Naive thymus-derived CD4-positive, alpha-beta T cell (primary cell): ENCODE measurements around the gene AFAP1. TPM values are rescaled to one million over a fixed set of nuclear protein-coding genes. Genes with fewer than 3 reads are reported as not detected.
A peak's percentile ranks its signal among the peaks of the same experiment; 100 is the strongest.

ENCODE experiments used
- ATAC-seq: fragments of 150-1000 bp; cut with Tn5 transposase; 2 replicates; pipeline ENCODE4 v1.10.0; 2021; ENCODE audit warnings: mild to moderate bottlenecking, moderate library complexity
- CTCF ChIA-PET: fragments of 350-600 bp; sonication (Branson Sonifier 250); formaldehyde crosslinking; loops from one replicate; lab custom pipeline; 2021; ENCODE audit warnings: antibody characterized with exemption; lab: Charles Lee
- POLR2A ChIA-PET: fragments of 350-600 bp; sonication (Branson Sonifier 250); formaldehyde crosslinking; loops from one replicate; lab custom pipeline; 2021; ENCODE audit warnings: antibody characterized with exemption, inconsistent platforms; lab: Charles Lee
- DNase-seq, 9 donors: peaks; one replicate each; pipeline versions ENCODE4 v3.0.0 to v3.0.0-alpha.2; 2020 to 2022; ENCODE audit warnings: mixed read lengths in 1 of 9
- H3K27ac ChIP-seq: one replicate; pipeline ENCODE4 v1.7.0; 2013; ENCODE audit warnings: mild to moderate bottlenecking, low read depth, low read length, moderate library complexity
- H3K27me3 ChIP-seq, 2 donors: one replicate each; pipeline ENCODE4 v1.7.0; 2013; ENCODE audit warnings: low read length in 2 of 2, mild to moderate bottlenecking in 2 of 2, moderate library complexity in 2 of 2; ENCODE audit not compliant: control insufficient read depth in 2 of 2, insufficient read depth in 2 of 2
- H3K36me3 ChIP-seq, 3 experiments: 1 replicate in 2 of 3; 2 replicates in 1 of 3; pipeline ENCODE4 v1.7.0; 2013; ENCODE audit warnings: low read length in 3 of 3, mild to moderate bottlenecking in 3 of 3, moderate library complexity in 1 of 3; ENCODE audit not compliant: insufficient read depth in 3 of 3, control insufficient read depth in 2 of 3
- H3K4me1 ChIP-seq, 2 donors: one replicate each; pipeline ENCODE4 v1.7.0; 2013; ENCODE audit warnings: low read length in 2 of 2, mild to moderate bottlenecking in 2 of 2, moderate library complexity in 1 of 2; ENCODE audit not compliant: control insufficient read depth in 2 of 2, insufficient read depth in 2 of 2
- H3K4me3 ChIP-seq: 2 replicates; pipeline ENCODE4 v1.7.0; 2013; ENCODE audit warnings: mild to moderate bottlenecking, low read length
- H3K9me3 ChIP-seq, 3 experiments: 1 replicate in 2 of 3; 2 replicates in 1 of 3; pipeline ENCODE4 v1.7.0; 2013; ENCODE audit warnings: low read length in 3 of 3; ENCODE audit not compliant: control insufficient read depth in 2 of 3
- H3K27ac Mint-ChIP-seq, 9 donors: one replicate each; pipeline ENCODE4 v1.8.0; 2020 to 2022; ENCODE audit warnings: mixed read lengths in 9 of 9, mild to moderate bottlenecking in 8 of 9, moderate library complexity in 5 of 9, inconsistent platforms in 2 of 9
- H3K27me3 Mint-ChIP-seq, 5 donors: one replicate each; pipeline ENCODE4 v1.8.0; 2021 to 2022; ENCODE audit warnings: mixed read lengths in 5 of 5, mild to moderate bottlenecking in 1 of 5
- H3K36me3 Mint-ChIP-seq, 5 donors: one replicate each; pipeline ENCODE4 v1.8.0; 2020 to 2022; ENCODE audit warnings: mixed read lengths in 5 of 5, mild to moderate bottlenecking in 3 of 5, inconsistent platforms in 1 of 5
- H3K4me1 Mint-ChIP-seq, 7 donors: one replicate each; pipeline ENCODE4 v1.8.0; 2020 to 2022; ENCODE audit warnings: mixed read lengths in 7 of 7, mild to moderate bottlenecking in 3 of 7, inconsistent platforms in 1 of 7
- H3K4me3 Mint-ChIP-seq, 10 donors: one replicate each; pipeline ENCODE4 v1.8.0; 2020 to 2022; ENCODE audit warnings: mild to moderate bottlenecking in 10 of 10, mixed read lengths in 10 of 10, moderate library complexity in 6 of 10, inconsistent platforms in 2 of 10
- H3K9me3 Mint-ChIP-seq, 11 donors: one replicate each; pipeline ENCODE4 v1.8.0; 2020 to 2022; ENCODE audit warnings: mixed read lengths in 11 of 11, mild to moderate bottlenecking in 4 of 11, inconsistent platforms in 1 of 11, moderate library complexity in 1 of 11
- intact Hi-C, 2 donors: fragments of 100-400 bp; cut with micrococcal nuclease; formaldehyde crosslinking; loops; one replicate each; pipeline ENCODE4 v1.15.1; 2023
- polyA plus RNA-seq, 2 donors: library from polyadenylated mRNA; unstranded; fragments of 300-500 nt; fragmentation: Illumina TruSeq; gene quantifications; one replicate each; pipeline ENCODE4 v1.2.3, GENCODE V29; 2021
- total RNA-seq, 6 experiments: library from RNA in 5 of 6; stranded (reverse) in 5 of 6; gene quantifications; 1 replicate in 5 of 6; 2 replicates in 1 of 6; pipeline ENCODE4 v1.2.3 and lab custom pipeline; 2021 to 2026

Gene AFAP1
- total and polyA plus RNA-seq, 7 experiments from 2014 or later = 2.2 to 27.2 (median 9.6) TPM

DNA sequence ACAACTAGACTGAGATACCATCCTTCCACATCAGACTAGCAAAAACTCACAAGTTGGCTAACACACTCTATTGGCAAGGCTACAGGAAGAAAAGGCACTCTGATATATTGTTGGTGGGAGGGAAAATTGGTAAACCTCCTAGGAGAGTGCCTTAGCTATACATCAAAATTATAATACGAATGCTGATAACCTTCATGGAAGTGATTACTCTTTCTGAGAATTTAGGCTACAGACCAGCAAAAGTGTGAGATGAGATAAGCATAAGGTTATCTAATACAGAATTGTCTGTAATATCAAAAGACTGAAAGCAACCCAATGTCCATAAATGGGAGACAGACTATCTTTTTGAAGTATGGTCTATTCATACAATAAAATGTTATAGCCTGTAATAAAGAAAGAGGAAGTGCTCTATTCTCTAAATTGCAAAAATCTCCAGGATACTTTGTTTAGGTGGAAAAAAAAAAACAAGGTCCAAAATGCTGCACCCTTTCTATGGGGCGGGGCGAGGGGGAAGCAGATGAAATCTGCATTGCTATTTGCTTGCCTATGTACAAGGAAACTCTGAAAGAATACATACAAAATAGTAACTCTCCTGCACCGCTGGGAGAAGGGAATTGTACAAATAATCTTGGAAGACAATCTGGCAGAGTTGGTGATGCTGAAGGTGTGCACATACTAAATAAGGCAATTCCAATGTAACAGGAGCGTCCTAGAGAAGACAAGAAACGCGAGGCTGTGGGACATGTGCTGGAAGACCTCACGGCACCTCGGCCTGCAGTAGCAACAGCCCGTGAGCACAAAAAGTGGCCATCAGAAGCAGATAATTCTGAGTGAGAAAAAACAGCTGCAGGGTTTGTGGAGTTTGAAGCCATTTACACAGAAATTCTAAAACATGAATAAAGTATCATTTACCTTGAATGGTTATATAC lies 109.7 kb downstream of the AFAP1 start:
- Histone ChIP-seq H3K4me3 (no peak overlapping the region), H3K36me3 (no peaks in the 10 kb centered on the region), H3K9me3 (no peaks in the 10 kb centered on the region), H3K4me1 (peaks cover 14 to 34% of the 10 kb centered on the region in 2 donors), H3K27ac (peak overlapping the region; percentile 53), H3K27me3 (no peaks in the 10 kb centered on the region)
- Mint-ChIP-seq H3K27me3 (no peaks in the 10 kb centered on the region), H3K36me3 (peaks cover 0 to 55% (median 30%) of the 10 kb centered on the region in 5 donors), H3K9me3 (no peaks in the 10 kb centered on the region), H3K27ac (peak overlapping the region in 6 of 9 donors; percentile 12 to 95 (median 91)), H3K4me1 (peaks cover 27 to 67% (median 63%) of the 10 kb centered on the region in 7 donors), H3K4me3 (peak overlapping the region in 2 of 10 donors; percentile 44 to 73)
- ATAC-seq (no peak), DNase-seq (no peak)
- intact Hi-C loops = no loop called here
- ChIA-PET POLR2A (no interaction called here), CTCF (interaction anchor here (0.7 kb wide), 1 partner anchor 26 kb away, joined by 3 read pairs; no protein-coding TSS in a partner anchor)

DNA sequence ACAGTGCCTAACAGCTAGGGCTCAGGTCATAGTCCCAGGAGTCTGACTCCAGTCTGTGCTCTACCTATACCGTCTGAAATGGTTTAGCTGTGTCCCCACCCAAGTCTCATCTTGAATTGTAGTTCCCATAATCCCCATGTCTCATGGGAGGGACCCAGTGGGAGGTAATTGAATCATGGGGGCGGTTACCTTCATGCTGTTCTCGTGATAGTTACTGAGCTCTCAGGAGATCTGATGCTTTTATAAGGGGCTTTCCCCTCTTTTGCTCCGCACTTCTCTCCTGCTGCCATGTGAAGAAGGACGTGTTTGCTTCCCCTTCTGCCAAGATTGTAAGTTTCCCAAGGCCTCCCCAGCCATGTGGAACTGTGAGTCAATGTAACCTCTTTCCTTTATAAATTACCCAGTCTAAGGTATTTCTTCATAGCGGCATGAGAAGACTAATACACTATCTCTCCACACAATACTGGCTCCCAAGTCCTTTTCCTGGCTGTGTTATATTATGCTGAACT lies 110.8 kb downstream of the AFAP1 start:
- H3K36me3 ChIP-seq = no peaks in the 10 kb centered on the region
- H3K4me3 Mint-ChIP-seq = peak overlapping the region in 7 of 10 donors; percentile 10 to 73 (median 55)
- ChIA-PET CTCF (interaction anchor here (0.5 to 1.1 kb wide), 3 partner anchors 15 to 125 kb away, joined by 3 to 4 read pairs (median 3); no protein-coding TSS in a partner anchor), POLR2A (interaction anchor here (0.7 to 0.9 kb wide), 3 partner anchors 15 to 157 kb away, joined by 3 read pairs; no protein-coding TSS in a partner anchor)
- peaks cover 0 to 4% (median 0%) of the 10 kb centered on the region in 5 donors for H3K27me3 Mint-ChIP-seq
- DNase-seq = no peak
- intact Hi-C loops = loop anchor here (1.0 kb wide), 1 partner anchor 26 kb away; no protein-coding TSS in a partner anchor
- ATAC-seq = peak; percentile 26
- peaks cover 29 to 67% (median 63%) of the 10 kb centered on the region in 7 donors for H3K4me1 Mint-ChIP-seq
- no peaks in the 10 kb centered on the region for H3K9me3 Mint-ChIP-seq
- H3K27ac ChIP-seq = peak overlapping the region; percentile 53
- H3K27ac Mint-ChIP-seq = peak overlapping the region in 8 of 9 donors; percentile 28 to 95 (median 90)
- H3K36me3 Mint-ChIP-seq = peaks cover 0 to 55% (median 25%) of the 10 kb centered on the region in 5 donors
- no peaks in the 10 kb centered on the region for H3K9me3 ChIP-seq
- no peaks in the 10 kb centered on the region for H3K27me3 ChIP-seq
- peaks cover 14 to 34% of the 10 kb centered on the region in 2 donors for H3K4me1 ChIP-seq
- no peak overlapping the region for H3K4me3 ChIP-seq

DNA sequence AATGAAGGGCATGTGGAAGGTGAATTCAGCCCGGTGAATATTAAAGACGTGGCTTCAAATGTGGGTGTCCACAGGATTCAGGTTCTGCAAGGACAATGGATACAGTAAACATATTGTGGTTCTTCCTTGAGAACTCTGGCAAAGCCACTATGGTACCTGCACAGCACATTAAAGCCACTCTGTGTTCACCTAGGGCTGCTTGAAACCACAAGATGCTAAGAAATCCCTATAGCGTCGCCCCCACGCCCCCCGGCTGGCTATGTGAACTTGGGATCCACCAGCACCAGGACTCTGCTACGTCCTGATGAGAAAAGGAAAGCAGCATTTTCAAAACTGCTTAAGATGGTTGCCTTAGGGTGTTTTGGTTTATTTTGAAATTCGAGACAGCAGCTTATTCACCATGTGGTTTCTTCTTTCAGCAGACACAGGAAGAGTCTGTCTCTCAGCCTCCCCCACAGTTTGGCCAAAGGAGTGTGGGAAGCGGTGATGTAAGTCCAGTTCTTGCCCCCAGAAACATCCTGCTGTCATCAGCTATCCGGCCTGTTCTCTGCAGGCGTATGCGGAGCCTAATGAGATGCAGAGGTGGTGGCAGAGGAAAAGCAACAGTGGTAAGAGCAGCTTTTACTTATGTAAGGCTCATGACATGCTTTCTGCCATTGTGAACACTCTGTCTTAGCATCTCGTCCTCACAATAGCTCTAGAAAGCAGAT lies 111.5 kb downstream of the AFAP1 start:
- intact Hi-C loops = loop anchor here (1.0 kb wide), 1 partner anchor 27 kb away; no protein-coding TSS in a partner anchor

DNA sequence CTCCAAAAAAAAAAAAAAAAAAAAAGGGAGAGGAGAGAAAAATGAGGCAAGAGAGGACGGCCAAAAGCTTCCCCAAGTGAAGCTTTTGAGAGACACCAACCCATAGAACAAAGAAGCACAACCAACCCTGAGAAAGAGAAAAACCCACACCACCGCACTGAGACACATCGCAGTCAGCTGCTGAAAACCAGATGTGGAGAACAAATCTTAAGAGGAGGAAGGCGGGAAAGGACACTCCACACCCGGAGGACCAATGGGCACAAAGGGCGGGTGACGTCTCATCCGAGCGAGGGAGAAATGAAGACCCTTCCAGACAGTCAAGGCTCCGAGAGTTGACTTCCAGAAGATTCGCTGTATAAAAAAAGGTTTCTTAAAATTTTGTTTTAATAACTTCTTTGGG lies 112.1 kb downstream of the AFAP1 start:
- peaks cover 29 to 64% (median 55%) of the 10 kb centered on the region in 7 donors for H3K4me1 Mint-ChIP-seq
- peak overlapping the region in 7 of 10 donors; percentile 44 to 73 (median 67) for H3K4me3 Mint-ChIP-seq
- H3K27me3 ChIP-seq = no peaks in the 10 kb centered on the region
- ChIA-PET CTCF (interaction anchor here (1.0 kb wide), 1 partner anchor 49 kb away, joined by 3 read pairs; no protein-coding TSS in a partner anchor), POLR2A (no interaction called here)
- peak overlapping the region; percentile 53 for H3K27ac ChIP-seq
- no peak for ATAC-seq
- H3K9me3 Mint-ChIP-seq = no peaks in the 10 kb centered on the region
- peaks cover 0 to 46% (median 22%) of the 10 kb centered on the region in 5 donors for H3K36me3 Mint-ChIP-seq
- DNase-seq = no peak
- intact Hi-C loops = no loop called here
- H3K4me3 ChIP-seq = no peak overlapping the region
- peaks cover 14 to 34% of the 10 kb centered on the region in 2 donors for H3K4me1 ChIP-seq
- H3K27me3 Mint-ChIP-seq = peaks cover 0 to 7% (median 0%) of the 10 kb centered on the region in 5 donors
- H3K27ac Mint-ChIP-seq = peak overlapping the region; percentile 31 to 95 (median 84)
- no peaks in the 10 kb centered on the region for H3K9me3 ChIP-seq
- H3K36me3 ChIP-seq = no peaks in the 10 kb centered on the region

More for the DNA sequence above, 111.5 kb downstream of the AFAP1 start:
- ATAC-seq = peak; percentile 81
- peaks cover 0 to 7% (median 0%) of the 10 kb centered on the region in 5 donors for H3K27me3 Mint-ChIP-seq
- H3K4me1 Mint-ChIP-seq = peaks cover 29 to 66% (median 61%) of the 10 kb centered on the region in 7 donors
- CTCF ChIA-PET = interaction anchor here (0.5 to 1.1 kb wide), 4 partner anchors 16 to 126 kb away, joined by 3 to 4 read pairs (median 3); no protein-coding TSS in a partner anchor
- H3K9me3 Mint-ChIP-seq = no peaks in the 10 kb centered on the region
- Histone ChIP-seq H3K36me3 (no peaks in the 10 kb centered on the region), H3K9me3 (no peaks in the 10 kb centered on the region), H3K4me3 (no peak overlapping the region), H3K4me1 (peaks cover 14 to 34% of the 10 kb centered on the region in 2 donors), H3K27ac (peak overlapping the region; percentile 53), H3K27me3 (no peaks in the 10 kb centered on the region)
- DNase-seq = peak in 5 of 9 donors; percentile 10 to 43 (median 24)
- POLR2A ChIA-PET = interaction anchor here (0.7 to 0.9 kb wide), 3 partner anchors 16 to 157 kb away, joined by 3 read pairs; no protein-coding TSS in a partner anchor
- peak overlapping the region in 9 of 10 donors; percentile 23 to 73 (median 63) for H3K4me3 Mint-ChIP-seq
- peaks cover 0 to 52% (median 23%) of the 10 kb centered on the region in 5 donors for H3K36me3 Mint-ChIP-seq
- peak overlapping the region; percentile 31 to 95 (median 89) for H3K27ac Mint-ChIP-seq

DNA sequence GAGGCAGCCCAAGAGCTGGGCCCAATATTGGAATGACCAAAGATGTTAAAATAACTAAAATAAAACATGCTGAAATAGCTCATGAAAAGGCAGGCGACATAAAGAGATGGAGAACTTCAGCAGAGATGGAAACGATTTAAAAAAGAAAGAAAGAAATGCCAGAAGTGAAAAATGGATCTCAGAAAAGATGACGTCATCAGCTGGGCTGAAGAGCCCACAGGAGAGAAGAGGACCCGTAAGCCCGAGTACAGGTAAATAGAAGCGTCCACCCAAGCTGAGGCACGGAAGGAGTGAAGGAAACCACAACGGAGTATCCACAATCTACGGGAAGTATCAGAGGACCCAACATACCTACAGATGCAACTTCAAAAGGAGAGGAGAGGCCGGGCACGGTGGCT lies 112.8 kb downstream of the AFAP1 start:
- intact Hi-C loops = no loop called here
- Mint-ChIP-seq H3K27me3 (peaks cover 0 to 7% (median 0%) of the 10 kb centered on the region in 5 donors), H3K9me3 (no peaks in the 10 kb centered on the region), H3K4me1 (peaks cover 29 to 58% (median 48%) of the 10 kb centered on the region in 7 donors), H3K36me3 (peaks cover 0 to 42% (median 16%) of the 10 kb centered on the region in 5 donors), H3K27ac (peak overlapping the region in 6 of 9 donors; percentile 14 to 95 (median 61)), H3K4me3 (peak overlapping the region in 5 of 10 donors; percentile 7 to 39 (median 16))
- no peak for ATAC-seq
- DNase-seq = no peak
- H3K36me3 ChIP-seq = no peaks in the 10 kb centered on the region
- CTCF ChIA-PET = no interaction called here
- H3K27me3 ChIP-seq = no peaks in the 10 kb centered on the region
- no peak overlapping the region for H3K4me3 ChIP-seq
- H3K4me1 ChIP-seq = peaks cover 14 to 34% of the 10 kb centered on the region in 2 donors
- H3K27ac ChIP-seq = no peak overlapping the region
- POLR2A ChIA-PET = no interaction called here
- no peaks in the 10 kb centered on the region for H3K9me3 ChIP-seq
